ENCODE data around the gene FGD6.

FGD6 gene

GRCh38 chr12:95177201-95177768 is 40.0 kb downstream of the FGD6 start:
- TF ChIP-seq POLR2A (IDR thresholded peaks at IDR 0.05; ENCODE audit: low read depth, low read length) = no peak
- peak; percentile 61 for TF ChIP-seq SPI1 (IDR thresholded peaks at IDR 0.05; ENCODE audit: low read depth, low read length)
- no peak for TF ChIP-seq TAF1 (IDR thresholded peaks at IDR 0.05; ENCODE audit: low read depth, low read length)
- no peak for FAIRE-seq
- DNase-seq (ENCODE audit: insufficient read length, low spot score) = no peak

DNA sequence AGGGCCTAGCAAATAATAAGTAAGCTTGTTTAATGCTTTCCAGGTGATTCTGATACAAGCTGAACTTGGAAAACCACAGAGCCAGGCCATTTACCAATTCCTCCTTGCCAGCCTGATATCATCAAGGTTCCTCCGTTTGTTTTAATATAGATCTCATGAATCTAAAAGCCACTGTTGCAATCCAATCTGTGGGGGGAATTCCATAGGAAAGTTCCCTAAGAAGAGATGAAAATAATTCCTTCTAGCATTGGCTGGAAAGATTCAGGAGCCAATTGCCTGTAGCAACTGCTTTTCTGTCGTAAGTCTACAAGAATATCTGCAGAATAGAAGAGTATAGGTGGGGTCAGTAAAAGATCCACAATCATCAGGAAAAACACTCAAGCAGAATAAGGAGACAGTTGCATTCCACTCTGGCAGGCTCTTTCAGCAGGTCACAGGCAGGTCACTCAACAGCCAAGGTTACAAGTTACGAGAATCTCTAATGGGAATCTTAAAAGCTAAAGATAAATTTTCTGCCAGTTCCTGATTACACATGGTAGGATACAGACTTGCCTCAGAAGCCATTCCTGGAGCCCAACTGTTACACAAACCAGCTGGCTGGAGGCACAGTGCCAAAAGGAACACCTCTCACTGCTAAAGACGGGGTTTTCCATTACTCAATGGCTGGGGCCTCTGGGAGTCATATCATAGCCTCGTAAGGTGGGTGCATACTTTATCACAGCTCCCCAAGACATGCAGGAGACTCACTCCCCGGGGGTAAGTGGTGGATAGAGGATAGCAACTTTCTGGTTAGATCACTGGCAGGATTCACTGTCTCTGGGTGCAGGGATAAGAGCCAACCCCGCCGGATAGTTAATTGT is 43.6 kb downstream of the FGD6 start:
- DNase-seq (ENCODE audit: insufficient read length, low spot score) = no peak
- no peak for TF ChIP-seq SPI1 (IDR thresholded peaks at IDR 0.05; ENCODE audit: low read depth, low read length)
- no peak for FAIRE-seq

- TF ChIP-seq POLR2AphosphoS5 (IDR thresholded peaks at IDR 0.05; ENCODE audit: low read depth, low read length) (no peak), POLR2A (IDR thresholded peaks at IDR 0.05; ENCODE audit: low read depth, low read length) (no peak), TAF1 (IDR thresholded peaks at IDR 0.05; ENCODE audit: low read depth, low read length) (no peak), POU2F2 (IDR thresholded peaks at IDR 0.05; ENCODE audit: low read depth, low read length) (no peak), PAX5 (IDR thresholded peaks at IDR 0.05; ENCODE audit: insufficient read depth, low read length, severe bottlenecking) (no peak), SPI1 (IDR thresholded peaks at IDR 0.05; ENCODE audit: low read depth, low read length) (no peak)
- DNase-seq (ENCODE audit: insufficient read length, low spot score) = no peak
- FAIRE-seq = no peak
Measured at GRCh38 chr12:95169368-95169767, 47.9 kb downstream of the FGD6 start.

DNA sequence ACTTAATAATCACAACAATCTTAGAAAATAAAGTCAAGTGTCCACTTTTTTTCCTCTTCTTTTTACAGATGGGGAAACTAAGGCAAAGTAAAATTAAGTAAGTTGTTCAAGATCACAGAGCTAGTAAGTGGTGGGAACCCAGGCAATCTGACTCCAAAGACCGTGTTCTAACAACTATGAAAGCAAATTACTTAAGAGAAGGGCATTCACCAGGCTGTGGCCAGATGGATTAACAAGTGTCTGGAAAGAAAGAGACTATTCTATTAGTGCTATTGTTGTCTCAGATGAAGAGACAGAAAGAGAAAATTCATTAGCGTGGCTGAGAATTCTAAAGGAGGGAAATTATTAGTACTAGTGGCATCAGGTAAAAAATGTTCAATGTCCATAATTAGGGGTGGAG is 48.5 kb downstream of the FGD6 start:
- TF ChIP-seq POU2F2 (IDR thresholded peaks at IDR 0.05; ENCODE audit: low read depth, low read length) (no peak), TAF1 (IDR thresholded peaks at IDR 0.05; ENCODE audit: low read depth, low read length) (no peak), POLR2A (IDR thresholded peaks at IDR 0.05; ENCODE audit: low read depth, low read length) (no peak), SPI1 (IDR thresholded peaks at IDR 0.05; ENCODE audit: low read depth, low read length) (no peak), POLR2AphosphoS5 (IDR thresholded peaks at IDR 0.05; ENCODE audit: low read depth, low read length) (no peak), PAX5 (IDR thresholded peaks at IDR 0.05; ENCODE audit: insufficient read depth, low read length, severe bottlenecking) (no peak)
- no peak for FAIRE-seq
- DNase-seq (ENCODE audit: insufficient read length, low spot score) = no peak

DNA sequence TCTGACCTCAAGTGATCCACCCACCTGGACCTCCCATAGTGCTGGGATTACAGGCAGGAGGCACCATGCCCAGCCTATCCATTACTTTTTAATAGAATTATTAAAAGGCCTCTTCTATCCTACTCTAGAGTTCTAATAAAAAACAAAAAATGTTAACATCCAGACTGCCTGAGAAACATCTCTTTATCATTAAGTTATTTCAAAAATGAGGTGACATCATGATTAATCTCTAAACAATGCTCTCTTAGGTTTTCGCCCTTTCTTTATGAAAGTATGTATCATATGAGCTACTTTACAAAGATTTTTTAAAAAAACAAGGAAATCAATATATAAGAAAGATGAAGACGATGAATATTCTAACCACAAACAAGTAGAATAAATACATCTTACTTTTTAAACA is 52.6 kb downstream of the FGD6 start:
- no peak for TF ChIP-seq SPI1 (IDR thresholded peaks at IDR 0.05; ENCODE audit: low read depth, low read length)
- TF ChIP-seq POU2F2 (IDR thresholded peaks at IDR 0.05; ENCODE audit: low read depth, low read length) = no peak
- TF ChIP-seq TAF1 (IDR thresholded peaks at IDR 0.05; ENCODE audit: low read depth, low read length) = no peak
- no peak for TF ChIP-seq PAX5 (IDR thresholded peaks at IDR 0.05; ENCODE audit: insufficient read depth, low read length, severe bottlenecking)
- TF ChIP-seq POLR2AphosphoS5 (IDR thresholded peaks at IDR 0.05; ENCODE audit: low read depth, low read length) = no peak
- TF ChIP-seq POLR2A (IDR thresholded peaks at IDR 0.05; ENCODE audit: low read depth, low read length) = no peak
- FAIRE-seq = no peak
- DNase-seq (ENCODE audit: insufficient read length, low spot score) = no peak

DNA sequence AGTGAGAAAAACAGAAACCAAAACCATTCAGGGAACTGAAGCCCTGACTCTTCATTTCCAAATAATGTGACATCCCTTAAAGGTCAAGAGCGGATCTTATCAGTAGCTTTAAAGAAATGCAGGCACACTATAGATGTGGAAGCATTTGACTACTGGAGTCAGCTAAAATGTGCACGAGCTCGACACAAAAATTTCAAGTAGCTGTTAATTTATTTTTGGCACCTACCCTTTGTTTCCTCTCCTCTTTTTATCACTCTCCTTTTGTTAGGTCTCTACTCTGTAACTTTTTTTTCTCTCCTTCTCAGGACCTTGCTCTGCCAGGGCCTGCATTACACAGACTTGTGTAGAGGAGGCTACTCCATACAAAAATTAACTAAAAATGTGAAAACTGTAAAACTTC is 58.3 kb downstream of the FGD6 start:
- TF ChIP-seq TAF1 (IDR thresholded peaks at IDR 0.05; ENCODE audit: low read depth, low read length) (no peak), POU2F2 (IDR thresholded peaks at IDR 0.05; ENCODE audit: low read depth, low read length) (no peak), POLR2AphosphoS5 (IDR thresholded peaks at IDR 0.05; ENCODE audit: low read depth, low read length) (no peak), PAX5 (IDR thresholded peaks at IDR 0.05; ENCODE audit: insufficient read depth, low read length, severe bottlenecking) (no peak), POLR2A (IDR thresholded peaks at IDR 0.05; ENCODE audit: low read depth, low read length) (no peak), SPI1 (IDR thresholded peaks at IDR 0.05; ENCODE audit: low read depth, low read length) (no peak)
- no peak for FAIRE-seq
- no peak for DNase-seq (ENCODE audit: insufficient read length, low spot score)

- no peak for DNase-seq (ENCODE audit: insufficient read length, low spot score)
- TF ChIP-seq SPI1 (IDR thresholded peaks at IDR 0.05; ENCODE audit: low read depth, low read length) (no peak), PAX5 (IDR thresholded peaks at IDR 0.05; ENCODE audit: insufficient read depth, low read length, severe bottlenecking) (no peak), POLR2A (IDR thresholded peaks at IDR 0.05; ENCODE audit: low read depth, low read length) (no peak), TAF1 (IDR thresholded peaks at IDR 0.05; ENCODE audit: low read depth, low read length) (no peak), POU2F2 (IDR thresholded peaks at IDR 0.05; ENCODE audit: low read depth, low read length) (no peak), POLR2AphosphoS5 (IDR thresholded peaks at IDR 0.05; ENCODE audit: low read depth, low read length) (no peak)
- FAIRE-seq = no peak
Measured at GRCh38 chr12:95151821-95152220, 65.4 kb downstream of the FGD6 start.

GRCh38 chr12:95151406-95151805 is 65.9 kb downstream of the FGD6 start:
- no peak for DNase-seq (ENCODE audit: insufficient read length, low spot score)
- no peak for TF ChIP-seq POU2F2 (IDR thresholded peaks at IDR 0.05; ENCODE audit: low read depth, low read length)
- no peak for TF ChIP-seq TAF1 (IDR thresholded peaks at IDR 0.05; ENCODE audit: low read depth, low read length)
- TF ChIP-seq SPI1 (IDR thresholded peaks at IDR 0.05; ENCODE audit: low read depth, low read length) = no peak
- no peak for TF ChIP-seq POLR2AphosphoS5 (IDR thresholded peaks at IDR 0.05; ENCODE audit: low read depth, low read length)
- no peak for TF ChIP-seq PAX5 (IDR thresholded peaks at IDR 0.05; ENCODE audit: insufficient read depth, low read length, severe bottlenecking)
- TF ChIP-seq POLR2A (IDR thresholded peaks at IDR 0.05; ENCODE audit: low read depth, low read length) = no peak
- no peak for FAIRE-seq

DNA sequence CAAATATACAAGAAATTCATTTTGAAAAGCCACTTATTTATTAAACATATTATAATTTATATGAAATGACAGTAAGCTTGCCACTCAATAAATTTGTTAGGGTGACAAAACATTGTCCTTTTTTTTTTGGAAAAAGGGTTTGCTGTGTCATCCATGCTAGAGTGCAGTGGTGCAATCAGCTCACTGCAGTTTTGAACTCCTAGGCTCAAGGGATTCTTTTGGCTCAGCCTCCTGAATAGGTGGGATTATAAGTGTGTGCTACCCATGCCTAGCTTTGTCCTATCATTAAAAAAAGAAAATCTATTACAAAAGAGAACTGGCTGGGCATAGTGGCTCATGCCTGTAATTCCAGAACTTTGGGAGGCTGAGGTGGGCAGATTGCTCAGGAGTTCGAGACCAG is 66.8 kb downstream of the FGD6 start:
- DNase-seq (ENCODE audit: insufficient read length, low spot score) = no peak
- TF ChIP-seq TAF1 (IDR thresholded peaks at IDR 0.05; ENCODE audit: low read depth, low read length) = no peak
- no peak for TF ChIP-seq POLR2AphosphoS5 (IDR thresholded peaks at IDR 0.05; ENCODE audit: low read depth, low read length)
- TF ChIP-seq POU2F2 (IDR thresholded peaks at IDR 0.05; ENCODE audit: low read depth, low read length) = no peak
- no peak for TF ChIP-seq PAX5 (IDR thresholded peaks at IDR 0.05; ENCODE audit: insufficient read depth, low read length, severe bottlenecking)
- no peak for TF ChIP-seq POLR2A (IDR thresholded peaks at IDR 0.05; ENCODE audit: low read depth, low read length)
- no peak for TF ChIP-seq SPI1 (IDR thresholded peaks at IDR 0.05; ENCODE audit: low read depth, low read length)
- FAIRE-seq = no peak

DNA sequence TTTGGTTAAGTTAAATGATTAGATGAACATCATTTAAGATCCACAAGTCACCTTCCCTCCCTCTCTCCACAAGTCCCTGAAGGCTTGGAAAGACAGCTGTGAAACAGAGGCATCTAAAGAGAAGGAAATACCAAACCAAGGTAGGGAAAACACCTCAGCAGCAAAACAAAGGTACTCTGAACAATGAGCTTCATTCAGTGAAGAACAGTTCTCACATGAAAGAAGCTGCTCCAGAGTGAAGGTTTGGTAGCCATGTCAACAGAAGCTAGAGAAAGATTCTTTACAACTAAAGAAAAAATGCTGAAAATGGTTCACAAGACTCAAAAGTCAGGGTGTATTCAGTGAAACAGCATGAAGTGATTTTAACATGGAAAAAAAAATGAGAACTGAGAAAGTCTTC is 69.4 kb downstream of the FGD6 start:
- DNase-seq (ENCODE audit: insufficient read length, low spot score) = no peak
- TF ChIP-seq POLR2A (IDR thresholded peaks at IDR 0.05; ENCODE audit: low read depth, low read length) (no peak), POLR2AphosphoS5 (IDR thresholded peaks at IDR 0.05; ENCODE audit: low read depth, low read length) (no peak), POU2F2 (IDR thresholded peaks at IDR 0.05; ENCODE audit: low read depth, low read length) (no peak), TAF1 (IDR thresholded peaks at IDR 0.05; ENCODE audit: low read depth, low read length) (no peak), SPI1 (IDR thresholded peaks at IDR 0.05; ENCODE audit: low read depth, low read length) (no peak)
- FAIRE-seq = peak; percentile 26

Measured in GM12891 (cell line).